VCaP (cell line): ENCODE measurements around the gene ADGRD1.

ENCODE experiments used
- H3K27ac ChIP-seq: fragments of 450-650 bp; 2 replicates; pipeline ENCODE4 v1.5.1; 2017
- CTCF ChIP-seq: fragments of 450-650 bp; conservative IDR thresholded peaks from 2 replicates; pipeline ENCODE4 v1.5.1; 2017; ENCODE audit warnings: mild to moderate bottlenecking, moderate library complexity

Gene ADGRD1

GRCh38 chr12:131142891-131143657, 189.4 kb downstream of the ADGRD1 start:
- no peak overlapping the region for H3K27ac ChIP-seq
- TF ChIP-seq CTCF: no peak

- H3K27ac ChIP-seq: no peak overlapping the region
Measured at GRCh38 chr12:131146173-131146675, 192.5 kb downstream of the ADGRD1 start.

GRCh38 chr12:131147293-131147692, 193.6 kb downstream of the ADGRD1 start:
- no peak for TF ChIP-seq CTCF
- no peak overlapping the region for H3K27ac ChIP-seq

More at GRCh38 chr12:131146173-131146675, 192.5 kb downstream of the ADGRD1 start:
- no peak for TF ChIP-seq CTCF

- no peak for TF ChIP-seq CTCF
Measured at GRCh38 chr12:131147894-131148293, 194.2 kb downstream of the ADGRD1 start.

GRCh38 chr12:131151558-131152345, 198.0 kb downstream of the ADGRD1 start:
- H3K27ac ChIP-seq: no peak overlapping the region
- TF ChIP-seq CTCF: no peak

More at GRCh38 chr12:131147894-131148293, 194.2 kb downstream of the ADGRD1 start:
- H3K27ac ChIP-seq: no peak overlapping the region

- no peak overlapping the region for H3K27ac ChIP-seq
- no peak for TF ChIP-seq CTCF
Measured at GRCh38 chr12:131152587-131152986, 198.9 kb downstream of the ADGRD1 start.

- H3K27ac ChIP-seq: no peak overlapping the region
- TF ChIP-seq CTCF: no peak
Measured at GRCh38 chr12:131153016-131153415, 199.3 kb downstream of the ADGRD1 start.
